ENCODE measurements around the gene AKAP1. TPM values are rescaled to one million over a fixed set of nuclear protein-coding genes. Genes with fewer than 3 reads are reported as not detected.

The AKAP1 gene
- total and polyA plus RNA-seq, 2 of the 8 experiments (the other 6 are each of a cell fraction or from before 2014, with no cell fraction given) = 120 to 156 TPM

GRCh38 chr17:57099165-57099564 is 14.1 kb downstream of the AKAP1 start (continued):
- TF ChIP-seq EP300 (IDR thresholded peaks at IDR 0.05; ENCODE audit: borderline replicate concordance in 1 of 2, low read depth in 2 of 2, low read length in 2 of 2) (no peak), KDM5A (IDR thresholded peaks at IDR 0.05; ENCODE audit: low read length) (no peak), CREB1 (IDR thresholded peaks at IDR 0.05) (no peak), NRF1 (IDR thresholded peaks at IDR 0.05; ENCODE audit: low read depth, low read length) (no peak), KDM1A (IDR thresholded peaks at IDR 0.05; ENCODE audit: borderline replicate concordance, low read length) (no peak)

Measured in H1 (cell line).